Measurements from ENCODE around the gene NGEF.

The NGEF gene

GRCh38 chr2:233002829-233003657 is 10.0 kb downstream of the NGEF start:
- TF ChIP-seq CTCF (IDR thresholded peaks at IDR 0.05; ENCODE audit: unreplicated experiment in 3 of 3) = no peak
- Mint-ChIP-seq H3K4me3 (no peak overlapping the region), H3K27me3 (ENCODE audit: low read depth) (peaks cover 8% of the 10 kb centered on the region), H3K27ac (peak overlapping the region in 1 of 3 experiments; percentile 2), H3K9me3 (no peaks in the 10 kb centered on the region), H3K4me1 (peaks cover 18% of the 10 kb centered on the region), H3K36me3 (ENCODE audit: low read depth) (no peaks in the 10 kb centered on the region)

- no peak overlapping the region for H3K27ac Mint-ChIP-seq
- no peak overlapping the region for H3K4me3 Mint-ChIP-seq
- H3K36me3 Mint-ChIP-seq (ENCODE audit: low read depth) = no peaks in the 10 kb centered on the region
- H3K9me3 Mint-ChIP-seq = no peaks in the 10 kb centered on the region
- H3K27me3 Mint-ChIP-seq (ENCODE audit: low read depth) = peaks cover 8% of the 10 kb centered on the region
- TF ChIP-seq CTCF (IDR thresholded peaks at IDR 0.05; ENCODE audit: unreplicated experiment in 3 of 3) = no peak
- H3K4me1 Mint-ChIP-seq = peaks cover 11% of the 10 kb centered on the region
These were observed 11.9 kb downstream of the NGEF start for GRCh38 chr2:233000886-233001750.

- Mint-ChIP-seq H3K4me3 (no peak overlapping the region), H3K27ac (peak overlapping the region in 2 of 3 experiments; percentile 19 to 41), H3K4me1 (peaks cover 11% of the 10 kb centered on the region), H3K9me3 (no peaks in the 10 kb centered on the region), H3K36me3 (ENCODE audit: low read depth) (no peaks in the 10 kb centered on the region), H3K27me3 (ENCODE audit: low read depth) (peaks cover 4% of the 10 kb centered on the region)
- no peak for TF ChIP-seq CTCF (IDR thresholded peaks at IDR 0.05; ENCODE audit: unreplicated experiment in 3 of 3)
These were observed 13.7 kb downstream of the NGEF start for GRCh38 chr2:232999354-232999753.

- Mint-ChIP-seq H3K27ac (no peak overlapping the region), H3K27me3 (ENCODE audit: low read depth) (peaks cover 4% of the 10 kb centered on the region), H3K9me3 (peaks cover 1% of the 10 kb centered on the region), H3K4me1 (peaks cover 11% of the 10 kb centered on the region), H3K4me3 (no peak overlapping the region), H3K36me3 (ENCODE audit: low read depth) (no peaks in the 10 kb centered on the region)
- no peak for TF ChIP-seq CTCF (IDR thresholded peaks at IDR 0.05; ENCODE audit: unreplicated experiment in 3 of 3)
These were observed 14.4 kb downstream of the NGEF start for GRCh38 chr2:232998666-232998985.

GRCh38 chr2:232997749-232998665 is 15.0 kb downstream of the NGEF start:
- H3K27me3 Mint-ChIP-seq (ENCODE audit: low read depth) = peaks cover 4% of the 10 kb centered on the region
- H3K9me3 Mint-ChIP-seq = peaks cover 4% of the 10 kb centered on the region
- no peak overlapping the region for H3K4me3 Mint-ChIP-seq
- H3K4me1 Mint-ChIP-seq = peaks cover 7% of the 10 kb centered on the region
- no peaks in the 10 kb centered on the region for H3K36me3 Mint-ChIP-seq (ENCODE audit: low read depth)
- TF ChIP-seq CTCF (IDR thresholded peaks at IDR 0.05; ENCODE audit: unreplicated experiment in 3 of 3) = no peak
- H3K27ac Mint-ChIP-seq = no peak overlapping the region

Data from nephron (organoid).